HG03039 (cell line): ENCODE measurements around the gene PCSK4.

Experiments used
- ATAC-seq: cut with Tn5 transposase; IDR thresholded peaks from one replicate; pipeline ENCODE4 v1.9.1; 2021; ENCODE audit warnings: mild to moderate bottlenecking, moderate library complexity; ENCODE audit not compliant: unreplicated experiment

Gene PCSK4

DNA sequence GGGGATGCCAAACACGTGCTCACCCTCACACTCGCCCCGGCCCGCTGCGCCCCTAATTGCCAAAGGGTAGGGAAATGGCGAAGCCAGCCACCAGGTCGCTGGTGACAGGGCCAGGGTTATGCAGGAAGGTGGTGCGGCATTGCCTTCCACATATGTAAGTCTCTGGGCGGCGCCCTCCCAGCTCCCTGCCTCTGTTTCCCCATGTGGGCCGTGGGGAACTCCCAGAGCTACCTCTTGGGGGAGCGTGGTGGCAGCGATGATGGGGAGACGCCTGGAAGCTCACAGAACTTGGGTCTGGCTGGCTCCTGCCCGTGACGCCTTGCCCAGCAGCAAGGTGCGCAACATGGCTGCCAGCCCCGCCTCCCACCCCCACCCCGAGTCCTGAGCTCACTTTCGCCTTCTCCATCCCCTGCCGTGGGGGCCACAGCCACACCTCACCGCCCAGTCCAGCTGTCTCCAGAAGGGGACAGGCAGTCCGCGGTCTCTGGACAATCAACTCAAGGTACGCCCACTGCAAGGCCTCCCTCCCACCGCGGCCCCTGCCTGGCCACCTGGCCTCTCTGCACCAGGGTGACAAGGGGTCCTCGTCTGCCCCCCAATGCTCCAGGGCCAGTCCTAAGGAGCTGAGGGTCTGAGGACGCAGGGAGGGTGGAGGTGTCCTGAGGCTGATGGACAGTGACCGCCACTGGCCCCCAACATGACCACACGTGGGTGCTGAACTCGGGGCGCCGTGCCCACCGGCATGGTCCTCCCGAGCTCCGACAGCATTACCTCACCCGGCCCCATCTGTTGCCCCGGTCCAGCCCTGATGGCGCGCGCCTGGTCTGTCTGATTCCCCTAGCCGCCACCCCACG, 17.7 kb downstream of the PCSK4 start:
- ATAC-seq, result no peak

GRCh38 chr19:1471515-1472160, 18.5 kb downstream of the PCSK4 start:
- ATAC-seq, result no peak

- ATAC-seq, result no peak
Measured at GRCh38 chr19:1471010-1471514, 19.1 kb downstream of the PCSK4 start.

GRCh38 chr19:1470305-1471009, 19.7 kb downstream of the PCSK4 start:
- ATAC-seq, result no peak

GRCh38 chr19:1470055-1470304, 20.2 kb downstream of the PCSK4 start:
- no peak for ATAC-seq

DNA sequence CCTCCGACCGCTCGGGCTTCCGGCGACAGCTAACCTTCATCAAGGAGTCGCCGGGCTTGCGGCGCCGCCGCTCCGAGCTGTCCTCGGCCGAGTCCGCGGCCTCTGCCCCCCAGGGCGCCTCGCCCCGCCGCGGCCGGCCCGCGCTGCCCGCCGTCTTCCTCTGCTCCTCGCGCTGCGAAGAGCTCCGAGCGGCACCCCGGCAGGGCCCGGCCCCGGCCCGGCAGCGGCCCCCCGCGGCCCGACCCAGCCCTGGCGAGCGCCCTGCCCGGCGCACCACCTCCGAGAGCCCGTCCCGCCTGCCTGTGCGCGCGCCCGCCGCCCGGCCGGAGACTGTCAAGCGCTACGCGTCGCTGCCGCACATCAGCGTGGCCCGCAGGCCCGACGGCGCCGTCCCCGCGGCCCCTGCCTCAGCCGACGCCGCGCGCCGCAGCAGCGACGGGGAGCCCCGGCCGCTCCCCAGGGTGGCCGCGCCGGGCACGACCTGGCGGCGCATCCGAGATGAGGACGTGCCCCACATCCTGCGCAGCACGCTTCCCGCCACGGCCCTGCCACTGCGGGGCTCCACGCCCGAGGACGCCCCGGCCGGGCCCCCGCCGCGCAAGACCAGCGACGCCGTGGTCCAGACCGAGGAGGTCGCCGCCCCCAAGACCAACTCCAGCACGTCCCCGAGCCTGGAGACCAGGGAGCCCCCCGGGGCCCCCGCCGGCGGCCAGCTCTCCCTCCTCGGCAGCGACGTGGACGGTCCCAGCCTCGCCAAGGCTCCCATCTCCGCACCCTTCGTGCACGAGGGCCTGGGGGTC, 20.7 kb downstream of the PCSK4 start:
- no peak for ATAC-seq

DNA sequence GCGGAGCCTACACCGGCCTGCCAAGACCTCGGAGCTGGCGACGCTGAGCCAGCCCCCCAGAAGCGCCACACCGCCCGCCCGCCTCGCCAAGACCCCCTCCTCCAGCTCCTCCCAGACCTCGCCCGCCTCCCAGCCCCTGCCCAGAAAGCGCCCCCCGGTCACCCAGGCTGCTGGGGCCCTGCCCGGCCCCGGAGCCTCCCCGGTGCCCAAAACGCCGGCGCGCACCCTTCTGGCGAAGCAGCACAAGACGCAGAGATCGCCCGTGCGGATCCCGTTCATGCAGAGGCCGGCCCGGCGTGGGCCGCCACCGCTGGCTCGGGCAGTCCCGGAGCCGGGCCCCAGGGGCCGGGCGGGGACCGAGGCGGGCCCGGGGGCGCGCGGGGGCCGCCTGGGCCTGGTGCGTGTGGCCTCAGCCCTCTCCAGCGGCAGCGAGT, 21.3 kb downstream of the PCSK4 start:
- no peak for ATAC-seq

DNA sequence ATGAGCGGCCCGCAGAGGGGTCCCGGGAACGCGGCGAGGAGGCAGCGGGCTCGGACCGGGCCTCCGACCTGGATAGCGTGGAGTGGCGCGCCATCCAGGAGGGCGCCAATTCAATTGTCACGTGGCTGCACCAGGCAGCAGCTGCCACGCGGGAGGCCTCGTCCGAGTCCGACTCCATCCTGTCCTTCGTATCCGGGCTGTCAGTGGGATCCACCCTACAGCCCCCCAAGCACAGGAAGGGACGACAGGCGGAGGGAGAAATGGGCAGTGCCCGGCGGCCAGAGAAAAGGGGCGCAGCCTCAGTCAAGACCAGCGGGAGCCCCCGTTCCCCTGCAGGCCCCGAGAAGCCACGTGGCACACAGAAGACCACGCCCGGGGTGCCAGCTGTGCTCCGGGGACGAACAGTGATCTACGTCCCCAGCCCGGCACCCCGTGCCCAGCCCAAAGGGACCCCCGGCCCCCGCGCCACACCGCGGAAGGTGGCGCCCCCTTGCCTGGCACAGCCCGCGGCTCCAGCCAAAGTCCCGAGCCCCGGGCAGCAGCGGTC, 21.8 kb downstream of the PCSK4 start:
- no peak for ATAC-seq

DNA sequence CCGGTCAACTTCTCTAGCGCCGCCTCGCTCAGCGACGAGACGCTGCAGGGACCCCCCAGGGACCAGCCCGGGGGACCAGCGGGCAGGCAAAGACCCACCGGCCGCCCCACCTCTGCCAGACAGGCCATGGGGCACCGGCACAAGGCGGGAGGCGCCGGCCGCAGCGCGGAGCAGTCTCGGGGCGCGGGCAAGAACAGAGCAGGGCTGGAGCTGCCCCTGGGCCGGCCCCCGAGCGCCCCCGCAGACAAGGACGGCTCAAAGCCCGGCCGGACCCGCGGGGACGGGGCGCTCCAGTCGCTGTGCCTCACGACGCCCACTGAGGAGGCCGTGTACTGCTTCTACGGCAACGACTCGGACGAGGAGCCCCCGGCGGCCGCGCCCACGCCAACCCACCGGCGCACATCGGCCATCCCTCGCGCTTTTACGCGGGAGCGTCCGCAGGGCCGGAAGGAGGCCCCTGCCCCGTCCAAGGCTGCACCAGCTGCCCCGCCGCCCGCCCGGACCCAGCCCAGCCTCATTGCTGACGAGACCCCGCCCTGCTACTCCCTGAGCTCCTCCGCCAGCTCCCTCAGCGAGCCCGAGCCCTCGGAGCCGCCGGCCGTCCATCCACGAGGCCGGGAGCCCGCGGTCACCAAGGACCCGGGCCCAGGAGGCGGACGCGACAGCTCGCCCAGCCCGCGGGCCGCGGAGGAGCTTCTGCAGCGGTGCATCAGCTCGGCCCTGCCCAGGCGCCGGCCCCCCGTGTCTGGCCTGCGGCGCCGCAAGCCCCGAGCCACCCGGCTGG, 22.5 kb downstream of the PCSK4 start:
- no peak for ATAC-seq

DNA sequence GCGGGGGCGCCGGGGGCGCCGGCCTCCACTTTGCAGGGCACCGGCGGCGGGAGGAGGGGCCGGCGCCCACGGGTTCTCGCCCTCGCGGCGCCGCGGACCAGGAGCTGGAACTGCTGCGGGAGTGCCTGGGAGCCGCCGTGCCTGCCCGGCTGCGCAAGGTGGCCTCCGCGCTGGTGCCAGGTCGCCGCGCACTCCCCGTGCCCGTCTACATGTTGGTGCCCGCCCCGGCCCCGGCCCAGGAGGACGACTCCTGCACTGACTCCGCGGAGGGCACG, 23.0 kb downstream of the PCSK4 start:
- ATAC-seq, result no peak

- ATAC-seq, result no peak
Measured at GRCh38 chr19:1466461-1467214, 23.5 kb downstream of the PCSK4 start.

DNA sequence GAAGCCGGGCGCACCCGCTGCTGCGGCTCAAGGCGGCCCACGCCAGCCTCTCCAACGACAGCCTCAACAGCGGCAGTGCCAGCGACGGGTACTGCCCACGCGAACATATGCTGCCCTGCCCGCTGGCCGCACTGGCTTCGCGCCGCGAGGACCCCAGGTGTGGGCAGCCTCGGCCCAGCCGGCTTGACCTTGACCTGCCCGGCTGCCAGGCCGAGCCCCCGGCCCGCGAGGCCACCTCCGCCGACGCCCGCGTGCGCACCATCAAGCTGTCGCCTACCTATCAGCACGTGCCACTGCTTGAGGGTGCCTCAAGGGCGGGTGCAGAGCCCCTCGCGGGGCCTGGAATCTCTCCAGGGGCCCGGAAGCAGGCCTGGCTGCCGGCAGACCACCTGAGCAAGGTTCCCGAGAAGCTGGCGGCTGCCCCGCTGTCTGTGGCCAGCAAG, 24.1 kb downstream of the PCSK4 start:
- no peak for ATAC-seq

DNA sequence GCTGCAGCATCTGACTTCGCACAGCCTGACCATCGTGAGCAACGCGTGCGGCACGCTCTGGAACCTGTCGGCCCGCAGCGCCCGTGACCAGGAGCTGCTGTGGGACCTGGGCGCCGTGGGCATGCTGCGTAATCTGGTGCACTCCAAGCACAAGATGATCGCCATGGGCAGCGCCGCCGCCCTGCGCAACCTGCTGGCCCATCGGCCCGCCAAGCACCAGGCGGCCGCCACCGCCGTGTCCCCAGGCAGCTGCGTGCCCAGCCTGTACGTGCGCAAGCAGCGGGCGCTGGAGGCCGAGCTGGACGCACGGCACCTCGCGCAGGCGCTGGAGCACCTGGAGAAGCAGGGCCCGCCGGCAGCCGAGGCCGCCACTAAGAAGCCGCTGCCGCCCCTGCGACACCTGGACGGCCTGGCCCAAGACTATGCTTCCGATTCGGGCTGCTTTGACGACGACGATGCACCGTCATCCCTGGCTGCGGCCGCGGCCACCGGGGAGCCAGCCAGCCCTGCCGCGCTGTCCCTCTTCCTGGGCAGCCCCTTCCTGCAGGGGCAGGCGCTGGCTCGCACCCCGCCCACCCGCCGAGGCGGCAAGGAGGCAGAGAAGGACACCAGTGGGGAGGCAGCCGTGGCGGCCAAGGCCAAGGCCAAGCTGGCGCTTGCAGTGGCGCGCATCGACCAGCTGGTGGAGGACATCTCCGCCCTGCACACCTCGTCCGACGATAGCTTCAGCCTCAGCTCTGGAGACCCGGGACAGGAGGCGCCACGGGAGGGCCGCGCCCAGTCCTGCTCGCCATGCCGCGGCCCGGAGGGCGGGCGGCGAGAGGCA, 24.7 kb downstream of the PCSK4 start:
- no peak for ATAC-seq

DNA sequence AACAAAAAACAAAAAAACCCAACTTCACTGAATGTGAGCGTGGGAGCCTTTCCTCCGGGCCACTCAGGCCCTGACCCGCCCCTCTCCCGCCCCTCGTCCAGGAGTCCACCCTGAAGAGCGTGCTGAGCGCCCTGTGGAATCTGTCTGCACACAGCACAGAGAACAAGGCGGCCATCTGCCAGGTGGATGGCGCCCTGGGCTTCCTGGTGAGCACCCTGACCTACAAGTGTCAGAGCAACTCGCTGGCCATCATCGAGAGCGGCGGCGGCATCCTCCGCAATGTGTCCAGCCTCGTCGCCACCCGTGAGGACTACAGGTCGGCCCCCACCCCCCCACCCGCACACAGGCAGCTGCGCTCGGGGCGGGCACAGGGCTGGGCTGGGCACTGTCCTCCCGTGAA, 28.3 kb downstream of the PCSK4 start:
- no peak for ATAC-seq

GRCh38 chr19:1460033-1460995, 29.8 kb downstream of the PCSK4 start:
- no peak for ATAC-seq

DNA sequence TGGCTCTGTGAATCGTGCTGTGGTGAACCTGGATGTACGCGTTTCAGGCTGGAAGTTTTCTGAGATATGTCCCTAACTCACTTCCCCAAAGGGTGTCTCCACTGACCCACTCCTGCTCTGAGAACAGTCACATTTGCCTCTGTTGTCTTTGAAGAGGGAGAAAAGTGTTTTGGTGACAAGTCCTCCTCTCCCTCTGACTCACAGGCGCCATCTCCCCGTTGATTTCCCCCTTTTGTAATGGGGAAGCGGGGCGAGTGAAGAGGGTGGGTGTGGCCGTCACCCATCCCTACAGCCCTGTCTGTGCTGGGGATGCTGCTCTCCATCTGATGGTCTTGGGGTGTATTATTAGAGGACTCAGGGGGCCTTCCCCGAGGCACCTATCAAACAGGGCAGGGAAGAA, 30.7 kb downstream of the PCSK4 start:
- ATAC-seq, result no peak

DNA sequence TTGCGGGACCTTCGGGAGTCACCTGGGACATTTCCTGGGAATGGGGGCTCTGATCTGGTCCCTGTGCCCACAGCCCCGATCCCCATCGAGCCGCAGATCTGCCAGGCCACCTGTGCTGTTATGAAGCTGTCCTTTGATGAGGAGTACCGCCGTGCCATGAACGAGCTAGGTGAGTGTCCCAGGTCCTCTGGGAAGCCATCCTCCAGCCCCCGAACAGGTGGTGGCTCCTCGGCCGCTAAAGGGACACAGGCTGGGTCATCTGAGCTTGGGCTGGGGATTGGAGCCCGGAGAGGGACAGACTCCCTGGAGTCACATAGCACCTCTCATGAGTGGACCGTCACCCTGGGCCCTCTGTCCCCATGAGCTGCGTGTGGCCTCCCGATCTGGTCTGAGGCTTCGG, 32.3 kb downstream of the PCSK4 start:
- no peak for ATAC-seq
